BE2C (cell line): ENCODE measurements around the gene RALGPS1.

Source experiments
- DNase-seq: peaks from one replicate; pipeline ENCODE4 v3.0.0-alpha.2; 2020
- H3K27me3 ChIP-seq: fragments of 250-450 bp; sonication (Bioruptor Pico); 2 replicates; pipeline ENCODE4 v1.5.1; 2020; ENCODE audit warnings: mild to moderate bottlenecking
- H3K36me3 ChIP-seq: fragments of 250-450 bp; sonication (Bioruptor Pico); 2 replicates; pipeline ENCODE4 v1.5.1; 2020; ENCODE audit warnings: mild to moderate bottlenecking
- H3K4me1 ChIP-seq: fragments of 250-450 bp; sonication (Bioruptor Pico); 2 replicates; pipeline ENCODE4 v1.5.1; 2020
- H3K4me3 ChIP-seq: 2 replicates; pipeline ENCODE4 v1.5.1; 2011; ENCODE audit warnings: low read depth, low read length
- H3K9me3 ChIP-seq: fragments of 250-450 bp; sonication (Bioruptor Pico); 2 replicates; pipeline ENCODE4 v1.5.1; 2020
- CTCF ChIP-seq: IDR thresholded peaks from 2 replicates; pipeline ENCODE4 v1.5.1; 2012; ENCODE audit warnings: mild to moderate bottlenecking, low read depth, low read length

Gene RALGPS1

GRCh38 chr9:127049044-127049443 lies 134.5 kb downstream of the RALGPS1 start:
- Histone ChIP-seq H3K4me1 (no peaks in the 10 kb centered on the region), H3K36me3 (no peaks in the 10 kb centered on the region), H3K9me3 (no peaks in the 10 kb centered on the region), H3K27me3 (no peaks in the 10 kb centered on the region), H3K4me3 (no peak overlapping the region)
- DNase-seq = no peak
- TF ChIP-seq CTCF = no peak

- Histone ChIP-seq H3K4me1 (no peaks in the 10 kb centered on the region), H3K27me3 (no peaks in the 10 kb centered on the region), H3K4me3 (no peak overlapping the region), H3K36me3 (no peaks in the 10 kb centered on the region), H3K9me3 (no peaks in the 10 kb centered on the region)
- TF ChIP-seq CTCF = no peak
- no peak for DNase-seq
Measured at GRCh38 chr9:127049581-127049980, 135.0 kb downstream of the RALGPS1 start.

- H3K4me1 ChIP-seq = no peaks in the 10 kb centered on the region
- H3K27me3 ChIP-seq = no peaks in the 10 kb centered on the region
- no peaks in the 10 kb centered on the region for H3K36me3 ChIP-seq
- H3K4me3 ChIP-seq = no peak overlapping the region
- no peaks in the 10 kb centered on the region for H3K9me3 ChIP-seq
- TF ChIP-seq CTCF = no peak
- DNase-seq = no peak
Measured at GRCh38 chr9:127050152-127050551, 135.6 kb downstream of the RALGPS1 start.

GRCh38 chr9:127050591-127051001 lies 136.0 kb downstream of the RALGPS1 start:
- H3K4me3 ChIP-seq = no peak overlapping the region
- H3K4me1 ChIP-seq = no peaks in the 10 kb centered on the region
- no peak for TF ChIP-seq CTCF
- no peaks in the 10 kb centered on the region for H3K36me3 ChIP-seq
- H3K9me3 ChIP-seq = no peaks in the 10 kb centered on the region
- no peaks in the 10 kb centered on the region for H3K27me3 ChIP-seq
- DNase-seq = no peak

- TF ChIP-seq CTCF = no peak
- Histone ChIP-seq H3K27me3 (no peaks in the 10 kb centered on the region), H3K9me3 (no peaks in the 10 kb centered on the region), H3K4me3 (no peak overlapping the region), H3K4me1 (no peaks in the 10 kb centered on the region), H3K36me3 (no peaks in the 10 kb centered on the region)
- no peak for DNase-seq
Measured at GRCh38 chr9:127051881-127052595, 137.5 kb downstream of the RALGPS1 start.

GRCh38 chr9:127053057-127053821 lies 138.7 kb downstream of the RALGPS1 start:
- no peak for TF ChIP-seq CTCF
- Histone ChIP-seq H3K4me3 (no peak overlapping the region), H3K36me3 (no peaks in the 10 kb centered on the region), H3K27me3 (no peaks in the 10 kb centered on the region), H3K4me1 (no peaks in the 10 kb centered on the region), H3K9me3 (no peaks in the 10 kb centered on the region)
- DNase-seq = no peak
